NK-92 (cell line): ENCODE measurements around the gene SIAH3.

Experiments
- DNase-seq: peaks from one replicate; lab custom pipeline; 2025; ENCODE audit not compliant: unreplicated experiment; lab: John Stamatoyannopoulos, UW

The SIAH3 gene

GRCh38 chr13:45825387-45825650 lies 26.2 kb downstream of the SIAH3 start:
- DNase-seq = no peak

DNA sequence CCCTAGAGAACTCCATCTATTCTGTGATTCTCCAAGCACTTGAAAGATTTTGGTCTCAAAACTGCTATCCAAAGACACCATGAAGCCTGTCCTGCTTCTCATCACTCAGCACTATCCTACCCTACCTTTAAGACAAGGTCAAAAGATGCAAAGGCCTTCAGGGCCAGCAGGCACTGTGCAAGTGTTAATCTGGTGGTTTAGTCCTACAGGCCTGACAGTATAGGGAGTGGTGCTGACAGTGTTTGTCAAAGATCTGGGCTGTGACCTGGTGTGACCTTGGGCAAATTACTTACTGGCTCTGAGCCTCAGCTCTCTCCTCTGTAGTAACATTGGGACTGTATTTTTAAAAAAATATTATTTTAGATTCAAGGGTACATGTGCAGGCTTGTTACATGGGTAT lies 28.0 kb downstream of the SIAH3 start:
- no peak for DNase-seq

GRCh38 chr13:45821811-45822210 lies 29.7 kb downstream of the SIAH3 start:
- DNase-seq = no peak

DNA sequence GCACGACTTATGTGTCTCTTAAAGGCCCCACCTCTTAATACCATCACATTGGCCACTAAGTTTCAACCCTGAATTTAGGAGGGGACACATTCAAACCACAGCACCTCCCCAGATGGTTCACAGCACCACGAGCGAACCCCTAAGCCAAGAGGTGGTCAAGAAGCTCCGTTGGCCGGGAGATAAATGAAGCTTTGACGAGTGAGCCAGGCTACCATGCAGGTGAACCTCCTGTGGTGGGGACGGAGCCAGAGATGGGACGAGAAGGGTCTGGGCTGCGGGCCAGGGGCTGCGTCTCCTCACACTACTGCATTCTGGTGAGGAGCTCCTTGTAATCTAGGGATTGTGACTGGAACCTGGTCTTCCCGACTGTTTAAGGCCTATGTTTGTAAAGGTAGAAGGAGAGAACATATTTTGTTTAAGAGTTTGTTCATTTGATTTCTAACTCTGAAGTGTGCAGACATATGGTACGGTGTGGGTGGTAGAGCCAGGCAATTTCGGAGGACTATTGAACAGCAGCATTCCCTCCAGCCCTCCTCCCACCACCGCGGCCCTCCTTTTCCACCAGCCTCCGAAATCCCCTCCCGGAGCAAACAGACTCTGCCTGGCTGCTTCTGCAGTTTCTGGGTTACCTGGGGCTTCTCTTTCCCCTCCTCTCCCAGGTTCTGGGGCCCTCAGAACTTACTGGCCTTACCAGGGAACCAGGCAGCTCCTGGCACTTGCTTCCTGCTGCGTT lies 31.3 kb downstream of the SIAH3 start:
- DNase-seq = no peak

DNA sequence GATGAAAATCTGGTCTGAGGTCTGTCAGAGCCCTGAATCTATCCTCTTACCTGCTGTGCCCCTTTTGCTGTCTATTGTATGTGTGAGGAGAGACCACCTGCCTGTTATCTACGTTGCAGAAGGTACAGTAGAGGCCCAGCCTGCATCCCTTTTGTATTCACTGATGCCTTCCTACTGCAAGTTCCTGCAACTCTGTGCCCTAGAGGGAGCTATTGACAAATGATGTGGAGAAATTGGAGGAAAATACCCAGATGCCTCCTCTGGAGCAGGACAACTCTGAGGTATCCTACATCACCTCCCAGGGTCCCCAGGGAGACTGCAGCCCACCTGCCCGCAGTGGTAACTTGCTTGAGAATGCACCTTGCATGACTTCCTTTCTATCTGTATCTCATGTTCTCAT lies 33.7 kb downstream of the SIAH3 start:
- DNase-seq = no peak

DNA sequence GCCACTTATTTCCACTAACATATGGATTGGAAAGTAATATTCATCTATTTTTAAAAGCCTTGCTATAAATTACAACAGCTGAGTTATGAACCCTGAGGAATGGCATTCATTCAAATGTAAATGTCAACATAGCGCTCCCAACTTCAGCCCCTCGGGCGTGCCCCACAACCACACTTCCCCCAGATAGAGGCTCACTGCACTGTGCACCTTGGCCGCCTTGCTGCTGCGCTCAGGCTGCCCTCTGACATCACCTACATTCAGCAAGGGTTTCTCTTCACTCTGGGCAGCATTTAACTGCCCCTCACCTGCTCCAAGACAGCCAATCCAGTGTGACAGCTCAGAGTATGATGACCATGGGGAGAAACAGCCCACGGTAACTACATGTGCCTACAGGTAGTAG lies 35.1 kb downstream of the SIAH3 start:
- DNase-seq = no peak

GRCh38 chr13:45812695-45813372 lies 38.7 kb downstream of the SIAH3 start:
- no peak for DNase-seq

GRCh38 chr13:45811891-45812694 lies 39.5 kb downstream of the SIAH3 start:
- DNase-seq = no peak

DNA sequence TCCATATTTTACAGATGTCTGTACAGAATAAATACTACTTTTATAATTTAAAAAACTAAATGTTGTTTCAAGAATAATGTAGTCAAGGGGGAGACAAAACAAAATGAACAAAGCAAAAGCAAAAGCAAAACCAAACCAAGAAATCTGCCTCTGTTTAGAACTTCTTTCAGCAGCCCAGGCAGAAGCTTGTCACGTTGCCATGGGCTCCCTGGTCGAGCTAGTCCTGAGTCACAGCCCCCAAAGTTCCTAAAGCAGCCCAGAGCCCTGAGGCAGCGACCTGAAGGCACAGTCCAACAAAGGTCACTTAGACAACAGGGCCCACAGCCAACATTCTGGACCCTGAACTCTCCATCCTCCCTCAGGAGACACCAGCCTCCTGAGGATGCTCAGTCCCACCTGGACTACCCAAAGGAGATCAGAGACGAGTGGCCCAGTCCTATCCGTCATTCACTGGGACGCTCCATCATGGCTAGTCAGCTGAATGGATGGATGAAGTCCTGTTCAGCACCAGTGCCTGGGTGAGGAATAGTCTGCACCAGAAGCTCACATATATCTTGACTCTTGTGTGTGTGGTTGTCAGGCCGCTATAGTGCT lies 41.7 kb downstream of the SIAH3 start:
- no peak for DNase-seq

GRCh38 chr13:45808925-45809324 lies 42.6 kb downstream of the SIAH3 start:
- DNase-seq = no peak

GRCh38 chr13:45807520-45808099 lies 43.9 kb downstream of the SIAH3 start:
- DNase-seq = no peak

DNA sequence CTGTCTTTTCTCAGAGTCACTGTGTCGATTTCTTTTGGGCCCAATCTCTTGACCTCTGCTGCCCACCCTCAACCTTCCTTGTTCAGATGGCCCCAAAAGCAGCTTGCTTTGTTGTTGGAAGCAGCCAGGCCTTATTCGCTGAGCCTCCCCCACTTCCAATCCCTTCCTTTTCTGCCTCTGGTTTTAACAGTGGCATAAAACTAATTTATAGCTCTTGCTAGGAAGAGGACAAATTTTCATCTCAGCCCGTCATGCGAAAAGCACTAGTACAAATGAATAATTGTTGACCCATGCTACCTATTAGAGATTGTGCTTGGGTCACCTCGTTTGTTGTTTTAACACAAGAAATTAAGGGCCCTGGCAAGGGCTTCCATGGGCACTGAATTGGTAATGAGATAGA lies 51.1 kb downstream of the SIAH3 start:
- DNase-seq = no peak

DNA sequence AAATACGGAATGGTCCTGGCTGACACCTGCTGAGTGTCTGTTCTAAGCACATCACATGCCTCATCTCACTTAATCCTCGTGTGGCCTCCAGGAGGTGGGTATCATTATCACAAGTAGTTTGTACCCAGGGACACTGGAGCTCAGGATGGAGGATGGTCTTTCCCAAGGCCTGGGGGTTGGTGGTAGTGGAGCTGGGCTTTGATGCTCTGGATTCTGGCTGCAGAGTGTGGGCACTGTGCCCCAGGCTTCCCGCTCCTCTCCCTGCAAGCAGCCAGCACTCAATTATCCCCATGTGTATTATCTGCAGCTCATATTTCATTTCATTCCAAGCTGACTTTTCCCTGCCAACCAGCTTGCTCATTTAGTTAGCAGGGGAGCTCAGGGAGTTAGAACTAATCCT lies 52.1 kb downstream of the SIAH3 start:
- DNase-seq = no peak

DNA sequence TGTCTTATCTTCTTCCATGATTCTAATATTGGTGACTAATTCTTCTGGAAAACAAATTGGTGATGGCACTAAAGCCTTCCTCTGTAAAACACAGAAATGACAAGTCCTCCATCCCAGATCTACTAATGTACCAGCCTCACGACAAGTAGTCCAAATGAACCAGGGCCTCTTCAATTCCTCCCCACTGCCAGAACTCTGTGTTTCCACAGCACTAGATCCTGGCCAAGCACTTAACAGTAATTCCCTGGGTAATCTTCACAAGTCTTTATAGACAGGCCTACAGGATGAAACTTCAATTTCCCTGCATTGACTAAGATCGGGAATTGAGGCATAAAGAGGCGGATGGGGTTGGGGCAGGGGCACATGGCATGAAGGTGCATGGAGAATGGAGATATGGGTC lies 52.7 kb downstream of the SIAH3 start:
- DNase-seq = no peak

DNA sequence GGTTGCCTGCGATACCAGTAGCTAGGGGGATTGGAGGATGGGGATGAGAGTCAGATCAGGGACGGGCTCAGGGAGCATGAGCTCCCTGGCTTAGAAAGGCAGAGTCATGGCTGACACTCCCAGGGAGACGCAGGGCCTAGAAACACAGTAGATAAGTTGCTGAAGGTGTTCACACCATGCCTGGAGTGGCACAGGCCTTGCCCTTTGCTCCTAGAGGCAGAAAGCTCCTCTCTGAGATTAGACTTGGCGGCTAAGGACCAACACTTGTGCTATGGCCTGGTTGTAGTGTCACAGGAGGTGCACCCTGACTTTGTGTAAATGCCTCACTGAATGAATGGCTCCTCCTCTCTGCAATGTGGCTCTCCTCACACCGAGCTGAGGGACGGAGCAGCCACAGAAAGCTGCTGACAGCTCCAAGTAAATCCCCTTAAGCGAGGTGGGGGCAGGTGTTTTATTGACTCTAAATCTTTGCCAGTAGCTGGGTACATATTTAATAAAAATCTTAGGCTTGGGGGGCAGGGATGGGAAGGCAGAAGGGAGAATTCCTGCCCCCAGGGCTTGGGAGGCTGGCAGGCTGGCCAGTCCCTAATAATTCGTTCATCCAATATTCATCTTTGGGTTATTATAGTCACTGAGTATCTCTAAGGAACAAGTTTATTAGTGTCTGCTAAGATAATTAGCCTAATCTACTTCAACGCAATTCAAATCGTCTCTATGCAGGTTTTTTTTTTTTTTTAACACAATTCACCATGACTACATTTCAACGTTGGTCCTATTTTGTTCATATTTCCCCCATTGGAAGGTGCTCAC lies 54.9 kb downstream of the SIAH3 start:
- no peak for DNase-seq

DNA sequence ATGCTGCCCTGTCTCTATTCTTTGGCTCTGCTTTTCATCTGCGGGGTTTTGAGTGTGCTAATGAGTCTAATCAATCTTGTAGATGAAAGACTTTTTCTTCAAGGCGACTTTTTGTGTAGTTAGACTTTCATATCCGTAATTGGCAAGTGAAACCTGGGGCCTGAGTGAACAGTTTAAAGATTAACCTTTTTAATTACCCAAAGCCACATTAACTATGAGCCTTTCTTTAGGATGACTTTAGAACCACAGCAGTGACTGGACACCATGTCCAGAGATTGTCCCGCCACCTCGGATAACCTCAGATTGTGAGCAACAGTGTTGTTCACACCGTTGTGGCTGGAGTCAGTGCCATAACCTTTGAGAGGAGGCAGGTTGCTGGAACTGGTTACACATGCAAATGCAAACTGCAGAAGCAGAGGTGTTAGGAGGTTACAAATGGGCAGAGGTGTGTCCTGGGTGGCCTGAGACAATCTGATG lies 58.7 kb downstream of the SIAH3 start:
- no peak for DNase-seq

- no peak for DNase-seq
Observed at GRCh38 chr13:45788011-45788410, 63.5 kb downstream of the SIAH3 start.

DNA sequence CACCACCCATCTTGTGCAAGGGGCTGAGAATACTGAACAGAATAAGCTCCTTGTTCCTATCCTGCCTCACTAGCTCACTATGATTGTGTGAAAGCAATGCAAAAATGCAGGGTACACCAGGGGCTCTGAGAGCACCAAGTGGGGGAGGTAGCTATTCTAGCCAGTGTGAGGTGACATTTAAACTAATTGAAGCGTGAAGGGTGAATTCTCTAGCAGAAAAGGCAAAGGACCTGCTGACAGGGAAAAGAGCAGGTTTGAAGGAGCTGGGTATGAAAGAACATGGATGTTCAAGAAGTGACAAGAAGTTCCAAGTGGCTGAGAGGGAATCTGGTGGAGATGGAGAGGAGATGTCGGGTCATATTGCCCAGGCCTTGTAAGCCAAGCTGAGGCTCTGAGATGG lies 64.2 kb downstream of the SIAH3 start:
- no peak for DNase-seq

GRCh38 chr13:45786293-45786920 lies 65.1 kb downstream of the SIAH3 start:
- DNase-seq = no peak
